SK-N-MC (cell line): ENCODE measurements around the gene MIF4GD.

Experiments
- DNase-seq: peaks from one replicate; pipeline ENCODE4 v3.0.0-alpha.2; 2011; ENCODE audit warnings: low read depth, low spot score
- H3K27ac ChIP-seq: fragments of 200-600 bp; sonication (generic); 2 replicates; pipeline ENCODE4 v1.5.1; 2016; ENCODE audit warnings: mixed run types
- H3K36me3 ChIP-seq: fragments of 200-600 bp; sonication (generic); 2 replicates; pipeline ENCODE4 v1.6.1; 2017; ENCODE audit warnings: antibody characterized with exemption, low read length, mixed read lengths; ENCODE audit not compliant: insufficient read depth
- H3K4me3 ChIP-seq: fragments of 200-600 bp; sonication (generic); 2 replicates; pipeline ENCODE4 v1.5.1; 2016
- H3K9ac ChIP-seq: fragments of 200-600 bp; sonication (generic); 2 replicates; pipeline ENCODE4 v1.8.0; 2017; ENCODE audit warnings: mixed run types, mixed read lengths; ENCODE audit not compliant: insufficient read length
- H3K9me3 ChIP-seq: fragments of 200-600 bp; sonication (generic); 2 replicates; pipeline ENCODE4 v1.6.1; 2017; ENCODE audit warnings: low read depth, mild to moderate bottlenecking, antibody characterized with exemption, low read length, moderate library complexity, mixed read lengths
- EZH2 ChIP-seq: fragments of 200-600 bp; sonication (generic); IDR thresholded peaks from one replicate; pipeline ENCODE4 v1.6.1; 2017; ENCODE audit warnings: antibody characterized with exemption
- FOXP2 ChIP-seq: optimal IDR thresholded peaks from 2 replicates; pipeline ENCODE3; 2011; ENCODE audit warnings: mild to moderate bottlenecking, moderate library complexity; ENCODE audit not compliant: insufficient read depth; ENCODE audit errors: extremely low read length, control extremely low read depth
- POLR2AphosphoS5 ChIP-seq: IDR thresholded peaks from 2 replicates; pipeline ENCODE4 v1.6.1; 2012; ENCODE audit warnings: mild to moderate bottlenecking, low read depth, low read length, borderline replicate concordance

MIF4GD gene

GRCh38 chr17:75273977-75274708 lies 3.1 kb upstream of the MIF4GD start:
- Histone ChIP-seq H3K36me3 (no peaks in the 10 kb centered on the region; the same call in 1 of the 2 replicates), H3K9ac (no peak overlapping the region), H3K4me3 (no peak overlapping the region), H3K9me3 (no peaks in the 10 kb centered on the region), H3K27ac (peak overlapping the region; percentile 19; the same call in 1 of the 2 replicates)
- TF ChIP-seq FOXP2 = no peak
- no peak for DNase-seq

- no peaks in the 10 kb centered on the region for H3K9me3 ChIP-seq
- TF ChIP-seq FOXP2 (no peak), EZH2 (no peak), POLR2AphosphoS5 (no peak)
- H3K27ac ChIP-seq = no peak overlapping the region
- no peak overlapping the region for H3K9ac ChIP-seq
- no peak for DNase-seq
- H3K4me3 ChIP-seq = no peak overlapping the region
- no peaks in the 10 kb centered on the region; the same call in 1 of the 2 replicates for H3K36me3 ChIP-seq
Observed at GRCh38 chr17:75272848-75273184, 1.8 kb upstream of the MIF4GD start.

GRCh38 chr17:75271955-75272847 lies 1.2 kb upstream of the MIF4GD start:
- Histone ChIP-seq H3K27ac (no peak overlapping the region), H3K9ac (no peak overlapping the region)
- no peak for DNase-seq

GRCh38 chr17:75271233-75271954 lies 363 bp upstream of the MIF4GD start:
- H3K27ac ChIP-seq = peak overlapping the region; percentile 13; the same call in 1 of the 2 replicates
- no peak for TF ChIP-seq EZH2
- no peak for TF ChIP-seq FOXP2
- TF ChIP-seq POLR2AphosphoS5 = peak; percentile 53; the same call in 1 of the 2 replicates
- no peaks in the 10 kb centered on the region for H3K9me3 ChIP-seq
- peaks cover 1% of the 10 kb centered on the region; the same call in 1 of the 2 replicates for H3K36me3 ChIP-seq
- peak overlapping the region; percentile 82 for H3K9ac ChIP-seq
- H3K4me3 ChIP-seq = peak overlapping the region; percentile 80
- no peak for DNase-seq

More at GRCh38 chr17:75271955-75272847, 1.2 kb upstream of the MIF4GD start:
- no peaks in the 10 kb centered on the region for H3K9me3 ChIP-seq
- no peaks in the 10 kb centered on the region; the same call in 1 of the 2 replicates for H3K36me3 ChIP-seq
- H3K4me3 ChIP-seq = no peak overlapping the region; the same call in 1 of the 2 replicates
- TF ChIP-seq FOXP2 (no peak), POLR2AphosphoS5 (peak; percentile 21; the same call in 1 of the 2 replicates), EZH2 (no peak)

- no peak for DNase-seq
- H3K36me3 ChIP-seq = peaks cover 11% of the 10 kb centered on the region; the same call in 1 of the 2 replicates
Observed at GRCh38 chr17:75270218-75270965, 639 bp downstream of the MIF4GD start.

GRCh38 chr17:75269844-75270217 lies 1.2 kb downstream of the MIF4GD start:
- no peaks in the 10 kb centered on the region for H3K9me3 ChIP-seq
- H3K9ac ChIP-seq = peak overlapping the region; percentile 94
- H3K4me3 ChIP-seq = peak overlapping the region; percentile 95
- no peak for DNase-seq
- H3K36me3 ChIP-seq = peaks cover 13% of the 10 kb centered on the region; the same call in 1 of the 2 replicates
- no peak overlapping the region for H3K27ac ChIP-seq
- TF ChIP-seq EZH2 = no peak

More at GRCh38 chr17:75270218-75270965, 639 bp downstream of the MIF4GD start:
- no peak for TF ChIP-seq POLR2AphosphoS5
- no peak for TF ChIP-seq FOXP2
- no peak for TF ChIP-seq EZH2
- Histone ChIP-seq H3K4me3 (peak overlapping the region; percentile 95), H3K9me3 (no peaks in the 10 kb centered on the region), H3K27ac (no peak overlapping the region), H3K9ac (peak overlapping the region; percentile 94)

GRCh38 chr17:75267411-75268232 lies 3.4 kb downstream of the MIF4GD start:
- H3K9me3 ChIP-seq = no peaks in the 10 kb centered on the region
- DNase-seq = no peak
- H3K36me3 ChIP-seq = peaks cover 28% of the 10 kb centered on the region
- no peak overlapping the region for H3K9ac ChIP-seq
- TF ChIP-seq FOXP2 (no peak), POLR2AphosphoS5 (peak; percentile 60)
- no peak overlapping the region for H3K4me3 ChIP-seq
- no peak overlapping the region for H3K27ac ChIP-seq
